ENCODE data around the gene EPB41L1.

EPB41L1 gene

DNA sequence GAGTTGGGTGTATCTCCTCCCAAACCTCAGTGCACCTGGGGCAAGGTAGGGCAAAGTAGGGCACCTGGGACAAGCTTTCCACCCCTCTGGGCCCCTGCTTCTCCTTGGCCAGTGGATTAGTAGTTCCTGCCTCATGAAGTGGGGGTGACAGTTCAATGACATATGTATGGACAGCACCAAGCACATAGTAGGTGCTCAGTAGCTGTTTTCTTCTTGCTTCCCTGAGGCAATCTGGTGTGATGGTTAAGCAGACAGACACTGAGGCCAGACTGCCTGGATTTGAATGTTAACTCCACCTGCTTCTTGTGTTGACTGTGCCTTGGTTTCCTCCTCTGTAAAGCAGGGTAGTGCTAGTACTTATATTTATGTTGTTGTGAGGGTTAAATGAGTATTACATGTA, 25.8 kb downstream of the EPB41L1 start:
- H3K9me3 ChIP-seq (ENCODE audit: control insufficient read depth, insufficient read depth, low read depth, low read length): no peaks in the 10 kb centered on the region
- H3K4me3 ChIP-seq (ENCODE audit: low read depth, low read length): no peak overlapping the region
- H3K4me1 ChIP-seq (ENCODE audit: control insufficient read depth, insufficient read depth, low read length): no peaks in the 10 kb centered on the region
- TF ChIP-seq ZNF223 (tag by site-specific recombination; IDR thresholded peaks at IDR 0.05) (no peak), ZNF777 (tag by site-specific recombination; IDR thresholded peaks at IDR 0.05; ENCODE audit: borderline replicate concordance) (no peak), ZNF2 (tag by site-specific recombination; IDR thresholded peaks at IDR 0.05) (no peak), IKZF3 (tag by site-specific recombination; IDR thresholded peaks at IDR 0.05) (no peak), SETDB1 (IDR thresholded peaks at IDR 0.05; ENCODE audit: insufficient read length, low read length) (no peak)
- TF ChIP-seq, protein P1, sequence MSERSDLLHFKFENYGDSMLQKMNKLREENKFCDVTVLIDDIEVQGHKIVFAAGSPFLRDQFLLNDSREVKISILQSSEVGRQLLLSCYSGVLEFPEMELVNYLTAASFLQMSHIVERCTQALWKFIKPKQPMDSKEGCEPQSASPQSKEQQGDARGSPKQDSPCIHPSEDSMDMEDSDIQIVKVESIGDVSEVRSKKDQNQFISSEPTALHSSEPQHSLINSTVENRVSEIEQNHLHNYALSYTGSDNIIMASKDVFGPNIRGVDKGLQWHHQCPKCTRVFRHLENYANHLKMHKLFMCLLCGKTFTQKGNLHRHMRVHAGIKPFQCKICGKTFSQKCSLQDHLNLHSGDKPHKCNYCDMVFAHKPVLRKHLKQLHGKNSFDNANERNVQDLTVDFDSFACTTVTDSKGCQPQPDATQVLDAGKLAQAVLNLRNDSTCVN (tag by site-specific recombination; optimal IDR thresholded peaks at IDR 0.05): no peak
- peaks cover 0 to 52% of the 10 kb centered on the region in 2 experiments; a peak in 1 of 3 replicates for H3K36me3 ChIP-seq (ENCODE audit: control insufficient read depth in 2 of 2, insufficient read depth in 1 of 2, low read length in 2 of 2)
- ChIA-PET CTCF (interaction anchor here (0.7 to 1.5 kb wide), 4 partner anchors 20 to 225 kb away, joined by 3 to 7 read pairs (median 4); no protein-coding TSS in a partner anchor), POLR2A (no interaction called here)
- H3K27ac ChIP-seq (ENCODE audit: extremely low read depth, low read depth, low read length): no peak overlapping the region

DNA sequence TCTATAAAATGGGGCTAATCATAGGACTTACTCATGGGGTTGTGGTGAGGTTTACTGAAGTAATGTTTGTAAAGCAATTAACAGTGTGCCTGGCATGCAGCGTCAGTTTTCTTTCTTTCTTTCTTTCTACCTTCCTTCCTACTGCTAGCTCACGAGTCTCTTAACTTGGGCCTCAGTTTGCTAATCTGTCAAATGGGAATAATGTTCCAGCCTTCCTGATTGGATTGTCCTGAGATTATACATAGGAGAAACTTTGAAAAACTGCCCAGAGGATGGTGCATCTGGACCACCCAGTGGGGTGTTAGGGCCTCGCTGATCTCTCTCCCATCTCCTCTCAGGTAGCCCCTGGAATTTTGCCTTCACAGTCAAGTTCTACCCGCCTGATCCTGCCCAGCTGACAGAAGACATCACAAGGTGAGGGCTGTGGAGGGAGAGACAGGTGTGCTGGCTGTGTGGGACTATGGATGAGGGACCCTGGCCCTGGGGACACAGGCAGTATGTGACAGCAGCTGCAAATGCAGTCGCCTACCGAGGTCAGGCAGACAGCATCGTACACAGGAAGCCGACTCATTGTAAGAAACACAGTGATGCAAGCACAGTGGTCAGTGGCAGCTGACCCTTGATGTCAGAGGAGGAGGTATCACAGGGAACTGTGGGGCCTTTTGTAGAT, 27.5 kb downstream of the EPB41L1 start:
- H3K4me3 ChIP-seq (ENCODE audit: low read depth, low read length): no peak overlapping the region
- no peak for TF ChIP-seq SCRT2 (tag by site-specific recombination; IDR thresholded peaks at IDR 0.05)
- TF ChIP-seq, protein P2, sequence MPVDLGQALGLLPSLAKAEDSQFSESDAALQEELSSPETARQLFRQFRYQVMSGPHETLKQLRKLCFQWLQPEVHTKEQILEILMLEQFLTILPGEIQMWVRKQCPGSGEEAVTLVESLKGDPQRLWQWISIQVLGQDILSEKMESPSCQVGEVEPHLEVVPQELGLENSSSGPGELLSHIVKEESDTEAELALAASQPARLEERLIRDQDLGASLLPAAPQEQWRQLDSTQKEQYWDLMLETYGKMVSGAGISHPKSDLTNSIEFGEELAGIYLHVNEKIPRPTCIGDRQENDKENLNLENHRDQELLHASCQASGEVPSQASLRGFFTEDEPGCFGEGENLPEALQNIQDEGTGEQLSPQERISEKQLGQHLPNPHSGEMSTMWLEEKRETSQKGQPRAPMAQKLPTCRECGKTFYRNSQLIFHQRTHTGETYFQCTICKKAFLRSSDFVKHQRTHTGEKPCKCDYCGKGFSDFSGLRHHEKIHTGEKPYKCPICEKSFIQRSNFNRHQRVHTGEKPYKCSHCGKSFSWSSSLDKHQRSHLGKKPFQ (tag by site-specific recombination; IDR thresholded peaks at IDR 0.05): no peak
- no peak for TF ChIP-seq SP7 (tag by site-specific recombination; IDR thresholded peaks at IDR 0.05)
- TF ChIP-seq ZNF221 (tag by site-specific recombination; IDR thresholded peaks at IDR 0.05; ENCODE audit: borderline replicate concordance): no peak
- TF ChIP-seq ZNF670 (tag by site-specific recombination; IDR thresholded peaks at IDR 0.05; ENCODE audit: low read depth): no peak
- TF ChIP-seq, protein P3, sequence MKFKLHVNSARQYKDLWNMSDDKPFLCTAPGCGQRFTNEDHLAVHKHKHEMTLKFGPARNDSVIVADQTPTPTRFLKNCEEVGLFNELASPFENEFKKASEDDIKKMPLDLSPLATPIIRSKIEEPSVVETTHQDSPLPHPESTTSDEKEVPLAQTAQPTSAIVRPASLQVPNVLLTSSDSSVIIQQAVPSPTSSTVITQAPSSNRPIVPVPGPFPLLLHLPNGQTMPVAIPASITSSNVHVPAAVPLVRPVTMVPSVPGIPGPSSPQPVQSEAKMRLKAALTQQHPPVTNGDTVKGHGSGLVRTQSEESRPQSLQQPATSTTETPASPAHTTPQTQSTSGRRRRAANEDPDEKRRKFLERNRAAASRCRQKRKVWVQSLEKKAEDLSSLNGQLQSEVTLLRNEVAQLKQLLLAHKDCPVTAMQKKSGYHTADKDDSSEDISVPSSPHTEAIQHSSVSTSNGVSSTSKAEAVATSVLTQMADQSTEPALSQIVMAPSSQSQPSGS (tag by site-specific recombination; IDR thresholded peaks at IDR 0.05; ENCODE audit: low read depth): no peak
- no peak for TF ChIP-seq KLF10 (tag by site-specific recombination; IDR thresholded peaks at IDR 0.05)
- TF ChIP-seq KLF8 (tag by site-specific recombination; IDR thresholded peaks at IDR 0.05): no peak
- no peak for TF ChIP-seq ZBTB48 (tag by site-specific recombination; IDR thresholded peaks at IDR 0.05)
- peaks cover 0 to 49% of the 10 kb centered on the region in 2 experiments; a peak in 1 of 3 replicates for H3K36me3 ChIP-seq (ENCODE audit: control insufficient read depth in 2 of 2, insufficient read depth in 1 of 2, low read length in 2 of 2)
- H3K4me1 ChIP-seq (ENCODE audit: control insufficient read depth, insufficient read depth, low read length): no peaks in the 10 kb centered on the region
- POLR2A ChIA-PET: no interaction called here
- CTCF ChIA-PET: interaction anchor here (0.7 kb wide), 1 partner anchor 558 kb away, joined by 3 read pairs; no protein-coding TSS in a partner anchor
- no peak overlapping the region for H3K27ac ChIP-seq (ENCODE audit: extremely low read depth, low read depth, low read length)
- H3K9me3 ChIP-seq (ENCODE audit: control insufficient read depth, insufficient read depth, low read depth, low read length): no peaks in the 10 kb centered on the region

DNA sequence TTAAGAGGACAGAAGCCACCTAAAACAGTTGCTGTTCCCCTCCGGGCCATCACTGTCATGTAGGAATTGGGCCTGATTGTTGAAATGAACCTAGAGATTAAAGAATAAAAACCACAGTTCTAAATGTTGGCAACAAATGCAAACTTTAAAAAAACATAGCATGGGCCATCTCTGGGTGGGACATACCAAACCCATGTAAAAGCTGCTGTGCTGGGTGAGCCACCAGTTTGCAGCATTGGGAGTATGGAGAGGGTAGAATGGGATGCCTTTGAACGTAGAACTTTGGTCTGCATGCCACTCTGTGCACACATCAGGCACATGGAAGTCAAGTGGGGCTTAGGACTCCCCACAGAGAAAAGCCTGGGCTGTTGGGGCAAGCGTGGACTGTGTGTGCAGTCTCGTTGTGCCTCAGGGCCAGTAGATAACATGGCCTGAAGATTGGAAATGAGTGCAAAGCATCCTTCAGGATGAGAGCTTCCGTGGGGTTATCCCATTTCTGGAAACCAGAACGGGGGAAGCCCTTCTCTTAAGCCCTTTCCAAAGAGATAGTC, 28.1 kb downstream of the EPB41L1 start:
- CTCF ChIA-PET: interaction anchor here (0.7 kb wide), 1 partner anchor 557 kb away, joined by 3 read pairs; no protein-coding TSS in a partner anchor
- no peaks in the 10 kb centered on the region for H3K9me3 ChIP-seq (ENCODE audit: control insufficient read depth, insufficient read depth, low read depth, low read length)
- TF ChIP-seq FEZF1 (tag by site-specific recombination; IDR thresholded peaks at IDR 0.05) (no peak), GLI4 (tag by site-specific recombination; IDR thresholded peaks at IDR 0.05) (no peak), ZNF175 (tag by site-specific recombination; IDR thresholded peaks at IDR 0.05) (no peak), ZNF549 (tag by site-specific recombination; IDR thresholded peaks at IDR 0.05) (no peak), ZNF560 (tag by site-specific recombination; IDR thresholded peaks at IDR 0.05; ENCODE audit: borderline replicate concordance) (no peak), ZBTB1 (tag by site-specific recombination; IDR thresholded peaks at IDR 0.05) (no peak), ZNF324 (tag by site-specific recombination; IDR thresholded peaks at IDR 0.05) (no peak), GLI2 (tag by site-specific recombination; IDR thresholded peaks at IDR 0.05; ENCODE audit: borderline replicate concordance, low read depth) (no peak), ZFP3 (tag by site-specific recombination; IDR thresholded peaks at IDR 0.05; ENCODE audit: low read depth) (no peak), ZNF777 (tag by site-specific recombination; IDR thresholded peaks at IDR 0.05; ENCODE audit: borderline replicate concordance) (no peak)
- TF ChIP-seq, protein P4, sequence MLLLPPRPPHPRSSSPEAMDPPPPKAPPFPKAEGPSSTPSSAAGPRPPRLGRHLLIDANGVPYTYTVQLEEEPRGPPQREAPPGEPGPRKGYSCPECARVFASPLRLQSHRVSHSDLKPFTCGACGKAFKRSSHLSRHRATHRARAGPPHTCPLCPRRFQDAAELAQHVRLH (tag by site-specific recombination; IDR thresholded peaks at IDR 0.05): no peak
- TF ChIP-seq, protein P5, sequence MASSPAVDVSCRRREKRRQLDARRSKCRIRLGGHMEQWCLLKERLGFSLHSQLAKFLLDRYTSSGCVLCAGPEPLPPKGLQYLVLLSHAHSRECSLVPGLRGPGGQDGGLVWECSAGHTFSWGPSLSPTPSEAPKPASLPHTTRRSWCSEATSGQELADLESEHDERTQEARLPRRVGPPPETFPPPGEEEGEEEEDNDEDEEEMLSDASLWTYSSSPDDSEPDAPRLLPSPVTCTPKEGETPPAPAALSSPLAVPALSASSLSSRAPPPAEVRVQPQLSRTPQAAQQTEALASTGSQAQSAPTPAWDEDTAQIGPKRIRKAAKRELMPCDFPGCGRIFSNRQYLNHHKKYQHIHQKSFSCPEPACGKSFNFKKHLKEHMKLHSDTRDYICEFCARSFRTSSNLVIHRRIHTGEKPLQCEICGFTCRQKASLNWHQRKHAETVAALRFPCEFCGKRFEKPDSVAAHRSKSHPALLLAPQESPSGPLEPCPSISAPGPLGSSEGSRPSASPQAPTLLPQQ (tag by site-specific recombination; IDR thresholded peaks at IDR 0.05): no peak

More for the DNA sequence above, 28.1 kb downstream of the EPB41L1 start:
- POLR2A ChIA-PET: no interaction called here
- H3K4me3 ChIP-seq (ENCODE audit: low read depth, low read length): no peak overlapping the region
- H3K4me1 ChIP-seq (ENCODE audit: control insufficient read depth, insufficient read depth, low read length): no peaks in the 10 kb centered on the region
- peaks cover 0 to 52% of the 10 kb centered on the region in 2 experiments; a peak in 1 of 3 replicates for H3K36me3 ChIP-seq (ENCODE audit: control insufficient read depth in 2 of 2, insufficient read depth in 1 of 2, low read length in 2 of 2)
- H3K27ac ChIP-seq (ENCODE audit: extremely low read depth, low read depth, low read length): no peak overlapping the region
